ENCODE results near the gene MACROD2.

DNA sequence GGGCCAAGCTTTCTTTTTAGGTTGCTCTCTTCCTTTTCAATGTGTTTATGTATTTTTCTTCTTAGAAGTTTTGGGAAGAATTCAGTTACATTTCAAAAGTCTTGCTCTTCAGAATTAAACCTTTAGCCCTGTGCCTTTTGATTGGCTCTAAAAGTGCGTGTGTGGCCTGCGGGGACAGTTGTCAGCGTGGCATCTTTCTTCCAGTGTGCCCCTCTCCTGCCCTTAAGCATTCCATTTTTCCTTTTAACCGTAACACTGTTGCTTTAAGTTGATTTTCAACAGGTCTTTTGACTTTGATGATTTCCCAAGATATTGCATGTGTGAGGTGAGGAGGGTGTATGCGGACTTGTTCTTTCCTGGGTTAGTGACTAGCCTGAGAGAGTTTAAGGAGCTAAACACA lies 1341.2 kb downstream of the MACROD2 start:
- TF ChIP-seq POLR2A (IDR thresholded peaks at IDR 0.05; ENCODE audit: borderline replicate concordance, extremely low read depth, insufficient read depth, insufficient read length) = no peak
- TF ChIP-seq, protein P1, sequence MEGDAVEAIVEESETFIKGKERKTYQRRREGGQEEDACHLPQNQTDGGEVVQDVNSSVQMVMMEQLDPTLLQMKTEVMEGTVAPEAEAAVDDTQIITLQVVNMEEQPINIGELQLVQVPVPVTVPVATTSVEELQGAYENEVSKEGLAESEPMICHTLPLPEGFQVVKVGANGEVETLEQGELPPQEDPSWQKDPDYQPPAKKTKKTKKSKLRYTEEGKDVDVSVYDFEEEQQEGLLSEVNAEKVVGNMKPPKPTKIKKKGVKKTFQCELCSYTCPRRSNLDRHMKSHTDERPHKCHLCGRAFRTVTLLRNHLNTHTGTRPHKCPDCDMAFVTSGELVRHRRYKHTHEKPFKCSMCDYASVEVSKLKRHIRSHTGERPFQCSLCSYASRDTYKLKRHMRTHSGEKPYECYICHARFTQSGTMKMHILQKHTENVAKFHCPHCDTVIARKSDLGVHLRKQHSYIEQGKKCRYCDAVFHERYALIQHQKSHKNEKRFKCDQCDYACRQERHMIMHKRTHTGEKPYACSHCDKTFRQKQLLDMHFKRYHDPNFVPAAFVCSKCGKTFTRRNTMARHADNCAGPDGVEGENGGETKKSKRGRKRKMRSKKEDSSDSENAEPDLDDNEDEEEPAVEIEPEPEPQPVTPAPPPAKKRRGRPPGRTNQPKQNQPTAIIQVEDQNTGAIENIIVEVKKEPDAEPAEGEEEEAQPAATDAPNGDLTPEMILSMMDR (IDR thresholded peaks at IDR 0.05 in 2 of 3, conservative IDR thresholded peaks at IDR 0.05 in 1 of 3; ENCODE audit: borderline replicate concordance in 1 of 3, insufficient read depth in 1 of 3, low read depth in 2 of 3, low read length in 2 of 3) = no peak
- no peak for TF ChIP-seq SP1 (IDR thresholded peaks at IDR 0.05; ENCODE audit: low read depth)

All from HCT116 (cell line).